ENCODE results near the gene AP1B1. TPM values are rescaled to one million over a fixed set of nuclear protein-coding genes. Genes with fewer than 3 reads are reported as not detected.

Gene AP1B1
- total and polyA plus RNA-seq, 2 of the 4 experiments (the other 2 are of a cell fraction): 55.7 to 70.8 TPM

- TF ChIP-seq POLR2A (IDR thresholded peaks at IDR 0.05; ENCODE audit: low read depth, low read length): no peak
- no peak for TF ChIP-seq SMC3 (IDR thresholded peaks at IDR 0.05; ENCODE audit: low read depth, low read length)
- TF ChIP-seq, protein P1, sequence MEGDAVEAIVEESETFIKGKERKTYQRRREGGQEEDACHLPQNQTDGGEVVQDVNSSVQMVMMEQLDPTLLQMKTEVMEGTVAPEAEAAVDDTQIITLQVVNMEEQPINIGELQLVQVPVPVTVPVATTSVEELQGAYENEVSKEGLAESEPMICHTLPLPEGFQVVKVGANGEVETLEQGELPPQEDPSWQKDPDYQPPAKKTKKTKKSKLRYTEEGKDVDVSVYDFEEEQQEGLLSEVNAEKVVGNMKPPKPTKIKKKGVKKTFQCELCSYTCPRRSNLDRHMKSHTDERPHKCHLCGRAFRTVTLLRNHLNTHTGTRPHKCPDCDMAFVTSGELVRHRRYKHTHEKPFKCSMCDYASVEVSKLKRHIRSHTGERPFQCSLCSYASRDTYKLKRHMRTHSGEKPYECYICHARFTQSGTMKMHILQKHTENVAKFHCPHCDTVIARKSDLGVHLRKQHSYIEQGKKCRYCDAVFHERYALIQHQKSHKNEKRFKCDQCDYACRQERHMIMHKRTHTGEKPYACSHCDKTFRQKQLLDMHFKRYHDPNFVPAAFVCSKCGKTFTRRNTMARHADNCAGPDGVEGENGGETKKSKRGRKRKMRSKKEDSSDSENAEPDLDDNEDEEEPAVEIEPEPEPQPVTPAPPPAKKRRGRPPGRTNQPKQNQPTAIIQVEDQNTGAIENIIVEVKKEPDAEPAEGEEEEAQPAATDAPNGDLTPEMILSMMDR (conservative IDR thresholded peaks at IDR 0.05; ENCODE audit: low read depth, low read length): no peak
- no peak for TF ChIP-seq FOS (IDR thresholded peaks at IDR 0.05; ENCODE audit: low read depth, low read length)
- no peak for TF ChIP-seq RAD21 (IDR thresholded peaks at IDR 0.05; ENCODE audit: low read length)
- no peak for TF ChIP-seq CHD1 (IDR thresholded peaks at IDR 0.05; ENCODE audit: low read depth, low read length)
- no peak for TF ChIP-seq RCOR1 (IDR thresholded peaks at IDR 0.05; ENCODE audit: insufficient replicate concordance, low read length)
- no peak for TF ChIP-seq MXI1 (IDR thresholded peaks at IDR 0.05; ENCODE audit: borderline replicate concordance, low read depth, low read length)
- no peak for TF ChIP-seq NFE2L2 (IDR thresholded peaks at IDR 0.05; ENCODE audit: low read depth, low read length)
- no peak for TF ChIP-seq BHLHE40 (IDR thresholded peaks at IDR 0.05; ENCODE audit: low read depth, low read length)
- TF ChIP-seq RFX5 (IDR thresholded peaks at IDR 0.05; ENCODE audit: low read depth, low read length): no peak
- TF ChIP-seq ELK1 (IDR thresholded peaks at IDR 0.05; ENCODE audit: borderline replicate concordance, low read depth, low read length): no peak
- TF ChIP-seq CEBPB (IDR thresholded peaks at IDR 0.05; ENCODE audit: low read depth, low read length): no peak
- TF ChIP-seq MAFK (IDR thresholded peaks at IDR 0.05; ENCODE audit: low read depth, low read length): no peak
- no peak for TF ChIP-seq MAZ (IDR thresholded peaks at IDR 0.05; ENCODE audit: borderline replicate concordance, low read depth, low read length)
- no peak for TF ChIP-seq USF2 (IDR thresholded peaks at IDR 0.05; ENCODE audit: low read depth, low read length)
- Histone ChIP-seq H2BK15ac (ENCODE audit: low read depth, low read length) (no peak overlapping the region), H4K91ac (ENCODE audit: insufficient read depth, low read depth, low read length) (no peak overlapping the region), H3K9me1 (ENCODE audit: insufficient read depth, low read length) (no peaks in the 10 kb centered on the region), H3K4ac (ENCODE audit: low read depth, low read length) (no peak overlapping the region), H4K8ac (ENCODE audit: low read depth in 2 of 2, low read length in 2 of 2) (no peak overlapping the region), H3K27ac (ENCODE audit: insufficient read depth, low read length) (no peak overlapping the region), H3K9ac (ENCODE audit: low read depth, low read length) (no peak overlapping the region), H4K5ac (ENCODE audit: low read depth, low read length) (no peak overlapping the region), H2BK120ac (ENCODE audit: low read depth, low read length) (no peak overlapping the region), H3K79me1 (ENCODE audit: low read depth in 1 of 2, low read length in 2 of 2) (no peaks in the 10 kb centered on the region), H2AK5ac (ENCODE audit: low read depth, low read length) (no peak overlapping the region), H3K27me3 (ENCODE audit: control insufficient read depth, insufficient read depth, low read length) (no peaks in the 10 kb centered on the region), H3K4me3 (ENCODE audit: insufficient read depth, low read depth, low read length) (no peak overlapping the region), H2AK9ac (replicated peaks; ENCODE audit: low read depth, low read length, poor library complexity) (no peak overlapping the region), H2AFZ (replicated peaks; ENCODE audit: low read length, poor library complexity) (no peak overlapping the region), H4K20me1 (ENCODE audit: insufficient read depth, low read length) (peaks cover 11% of the 10 kb centered on the region; the same call in 1 of the 2 replicates), H2BK5ac (ENCODE audit: low read depth, low read length, poor library complexity, severe bottlenecking) (no peak overlapping the region), H3K18ac (ENCODE audit: low read depth, low read length) (no peak overlapping the region), H2BK20ac (ENCODE audit: low read depth, low read length) (no peak overlapping the region), H3K14ac (replicated peaks; ENCODE audit: low read depth, low read length) (no peak overlapping the region), H3K9me3 (ENCODE audit: control insufficient read depth, insufficient read depth, low read length) (no peaks in the 10 kb centered on the region), H3K4me2 (ENCODE audit: low read depth, low read length) (no peak overlapping the region), H3K36me3 (ENCODE audit: control insufficient read depth, insufficient read depth, low read length) (peaks cover 52% of the 10 kb centered on the region), H3K23ac (ENCODE audit: low read depth, low read length) (no peak overlapping the region), H3K56ac (ENCODE audit: extremely low read depth, insufficient read depth, low read length) (no peak overlapping the region), H3K4me1 (ENCODE audit: control insufficient read depth, insufficient read depth, low read length) (no peaks in the 10 kb centered on the region)
- 88% methylated on average over 6 of the region's 10 CpGs; no CpG with 5 or more reads in 1 of the 2 experiments for WGBS, 2 experiments (ENCODE audit: extremely low coverage in 2 of 2, insufficient read length in 1 of 2)
- no peak for ATAC-seq (ENCODE audit: low read depth)
- ChIA-PET POLR2A (ENCODE audit: unreplicated experiment) (no interaction called here), CTCF (no interaction called here)
- dilution Hi-C loops (cut with HindIII; ENCODE audit: low sequenced_read_pairs, unreplicated experiment) (no loop called here), in situ Hi-C loops (cut with MboI; ENCODE audit: low sequenced_read_pairs) (no loop called here), intact Hi-C loops (cut with micrococcal nuclease) (no loop called here)
- no TSS peak for BruUV-seq (replicated peaks)
- no peak for DNase-seq
Measured at GRCh38 chr22:29342577-29343312, 45.6 kb downstream of the AP1B1 start.

Data from IMR-90 (cell line).